Measurements from ENCODE around the gene ZNF428. TPM values are rescaled to one million over a fixed set of nuclear protein-coding genes. Genes with fewer than 3 reads are reported as not detected.

Gene ZNF428
- 25.0 and 31.9 TPM in 2 replicates for total RNA-seq

DNA sequence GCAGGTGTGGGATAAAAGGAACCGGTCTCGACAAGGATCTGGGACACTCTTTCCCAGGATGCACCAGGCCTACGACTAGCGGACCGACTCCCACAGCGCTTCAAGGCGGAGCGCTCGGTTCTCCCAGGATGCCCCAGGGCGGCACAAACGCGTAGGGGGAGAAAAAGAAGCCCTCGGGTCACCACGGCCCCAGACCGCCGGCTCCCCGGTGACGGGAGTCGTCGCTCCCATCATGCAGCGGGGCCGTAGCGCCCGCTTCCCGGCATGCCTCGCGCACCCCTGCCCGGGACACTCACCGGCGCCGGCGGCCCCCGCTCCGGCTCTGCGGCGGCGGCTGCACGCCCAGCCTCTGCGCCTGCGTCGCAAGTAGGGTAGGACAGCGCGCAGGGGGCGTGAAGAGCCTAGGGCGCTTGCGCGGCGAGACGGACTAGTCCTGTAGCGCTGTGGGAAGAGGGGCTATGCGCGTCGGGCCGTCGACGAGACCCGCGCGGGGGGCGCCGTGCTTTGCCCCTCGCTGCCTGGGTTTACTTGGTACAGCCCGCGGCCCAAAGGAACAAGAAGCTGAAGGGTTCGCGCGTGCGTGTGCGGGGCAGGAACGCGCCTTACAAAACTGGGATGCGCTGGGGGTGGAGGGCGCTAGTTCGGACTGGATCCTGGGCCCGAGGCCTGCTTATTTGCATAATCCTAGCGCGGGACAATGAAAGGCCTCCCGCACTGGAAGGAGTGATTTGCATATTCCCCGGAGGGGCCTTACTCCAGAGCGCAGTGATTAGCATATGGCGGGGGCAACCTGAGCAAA is at the start of gene ZNF428:
Gene ZNF428, minus strand, starts transcription at position 368 of the 799 bp plus-strand sequence. CDS start 5,325 bp downstream, outside the sequence.
- peak within 1 kb of the TSS; percentile 68 for H3K4me3 ChIP-seq (ENCODE audit: low read depth, low read length)
- no peak for TF ChIP-seq CTCF (IDR thresholded peaks at IDR 0.05; ENCODE audit: insufficient read depth, low read depth, low read length)
- peak; percentile 87 for DNase-seq (ENCODE audit: low read depth)

DNA sequence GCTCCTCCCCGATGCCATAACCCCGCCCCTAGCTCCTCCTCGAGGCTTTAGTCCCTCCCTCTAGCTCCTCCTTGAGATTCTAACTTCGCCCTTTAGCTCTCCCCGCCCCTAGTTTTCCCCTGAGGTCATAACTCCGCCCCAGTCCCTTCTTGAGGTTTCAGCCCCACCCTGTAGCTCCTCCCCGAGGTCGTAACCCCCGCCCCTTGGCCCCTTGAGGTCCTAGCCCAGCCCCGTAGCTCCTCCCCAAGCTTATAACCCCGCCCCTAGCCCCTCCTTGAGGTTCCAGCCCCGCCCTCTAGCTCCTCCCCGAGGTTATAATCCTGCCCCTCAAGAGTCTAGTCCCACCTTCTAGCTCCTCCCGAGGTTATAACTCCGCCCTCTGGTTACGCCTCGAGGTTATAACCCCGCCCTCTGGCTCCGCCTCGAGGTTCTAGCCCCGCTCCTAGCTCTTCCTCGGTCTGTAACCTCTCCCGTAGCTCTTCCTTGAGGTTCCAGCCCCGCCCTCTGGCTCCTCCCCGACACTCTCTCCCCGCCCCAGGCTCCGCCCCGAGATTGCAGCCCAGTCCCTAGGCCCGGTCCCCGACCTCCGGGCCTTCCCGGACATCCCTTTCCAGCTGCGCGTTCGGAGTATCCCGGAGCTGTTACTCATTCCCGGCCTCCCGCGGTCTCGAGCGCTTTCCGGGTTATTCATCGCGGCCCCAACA is 49.1 kb upstream of the ZNF428 start:
- peak overlapping the region; percentile 65 for H3K4me3 ChIP-seq (ENCODE audit: low read depth, low read length)
- DNase-seq (ENCODE audit: low read depth), result peak; percentile 100
- no peak for TF ChIP-seq CTCF (IDR thresholded peaks at IDR 0.05; ENCODE audit: insufficient read depth, low read depth, low read length)

GRCh38 chr19:43667876-43668405 is 48.5 kb upstream of the ZNF428 start:
- no peak for DNase-seq (ENCODE audit: low read depth)
- H3K4me3 ChIP-seq (ENCODE audit: low read depth, low read length), result peak overlapping the region; percentile 62
- TF ChIP-seq CTCF (IDR thresholded peaks at IDR 0.05; ENCODE audit: insufficient read depth, low read depth, low read length), result no peak

DNA sequence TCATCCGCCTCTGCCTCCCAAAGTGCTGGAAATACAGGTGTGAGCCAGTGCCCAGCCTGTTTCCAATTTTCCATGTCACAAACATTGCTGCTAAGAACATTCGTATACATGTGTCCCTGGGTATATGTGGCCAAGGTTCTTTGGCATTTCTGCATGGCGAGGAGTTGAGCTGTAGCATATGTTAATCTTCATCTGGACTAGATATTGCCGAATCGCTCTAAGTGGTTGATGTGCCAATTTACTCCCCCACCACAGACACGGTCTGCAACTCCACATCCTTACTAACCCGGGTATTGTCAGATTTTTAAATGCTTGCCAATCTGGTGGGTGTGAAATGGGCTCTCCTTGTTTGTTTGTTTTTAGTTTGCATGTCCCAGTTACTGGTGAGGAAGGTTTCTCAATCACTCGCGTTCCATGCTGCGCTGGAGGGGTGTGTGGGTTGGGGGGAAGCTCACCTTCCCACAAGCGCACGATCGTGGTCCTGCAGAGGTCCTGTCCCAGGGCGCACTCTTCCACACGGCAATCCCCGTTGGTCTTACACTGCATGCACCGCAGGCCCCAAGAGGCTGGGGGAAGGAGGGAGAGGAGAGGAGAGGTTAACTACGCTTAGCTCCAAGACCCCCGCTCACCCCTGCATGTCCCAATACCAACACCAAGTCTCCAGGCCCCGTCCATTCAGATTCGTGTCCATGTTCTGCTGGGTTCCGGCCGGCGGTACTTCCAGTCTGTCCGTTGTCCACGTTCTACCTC is 47.9 kb upstream of the ZNF428 start:
- no peak for TF ChIP-seq CTCF (IDR thresholded peaks at IDR 0.05; ENCODE audit: insufficient read depth, low read depth, low read length)
- H3K4me3 ChIP-seq (ENCODE audit: low read depth, low read length), result peak overlapping the region; percentile 62
- DNase-seq (ENCODE audit: low read depth), result no peak

GRCh38 chr19:43664018-43664417 is 44.6 kb upstream of the ZNF428 start:
- TF ChIP-seq CTCF (IDR thresholded peaks at IDR 0.05; ENCODE audit: insufficient read depth, low read depth, low read length), result no peak
- DNase-seq (ENCODE audit: low read depth), result no peak

DNA sequence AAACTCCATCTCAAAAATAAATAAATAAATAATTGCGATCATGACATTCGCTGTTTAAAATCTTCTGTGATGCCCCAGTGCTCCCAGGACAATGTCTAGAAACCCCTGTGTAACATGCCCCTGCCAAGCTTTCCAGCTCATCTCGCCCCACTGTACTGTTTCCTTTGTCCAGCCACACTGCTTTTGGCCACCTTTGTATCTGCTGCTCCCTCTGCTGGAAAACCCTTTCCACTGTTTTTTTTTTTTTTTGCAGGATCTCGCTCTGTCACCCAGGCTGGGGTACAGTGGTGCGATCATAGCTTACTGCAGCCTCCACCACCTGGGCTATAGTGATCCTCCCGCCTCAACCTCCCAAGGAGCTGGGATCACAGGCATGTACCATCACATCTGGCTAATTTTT is 43.1 kb upstream of the ZNF428 start:
- H3K4me3 ChIP-seq (ENCODE audit: low read depth, low read length), result no peak overlapping the region
- DNase-seq (ENCODE audit: low read depth), result no peak
- peak; percentile 50 for TF ChIP-seq CTCF (IDR thresholded peaks at IDR 0.05; ENCODE audit: insufficient read depth, low read depth, low read length)

More at GRCh38 chr19:43664018-43664417, 44.6 kb upstream of the ZNF428 start:
- no peak overlapping the region for H3K4me3 ChIP-seq (ENCODE audit: low read depth, low read length)

All from fibroblast of villous mesenchyme (primary cell).